ENCODE measurements around the gene S1PR1. TPM values are rescaled to one million over a fixed set of nuclear protein-coding genes. Genes with fewer than 3 reads are reported as not detected.

Gene S1PR1
- total RNA-seq, 1 experiment from 2014 or later, result 0.68 TPM

- BruUV-seq (replicated peaks), result no TSS peak
- Histone ChIP-seq H3K4me1 (replicated peaks; ENCODE audit: insufficient read depth) (peaks cover 20% of the 10 kb centered on the region), H4K20me1 (ENCODE audit: insufficient read depth) (no peaks in the 10 kb centered on the region), H3K36me3 (ENCODE audit: low read depth) (no peaks in the 10 kb centered on the region), H3F3A (ENCODE audit: insufficient read depth, low read depth) (peaks cover 12% of the 10 kb centered on the region; the same call in 1 of the 2 replicates), H3K9me2 (ENCODE audit: insufficient read depth) (no peaks in the 10 kb centered on the region), H3K4me3 (peak overlapping the region; percentile 77), H2AFZ (peak overlapping the region; percentile 95), H3K79me2 (ENCODE audit: low read depth) (no peaks in the 10 kb centered on the region), H3K9me3 (ENCODE audit: insufficient read depth, low read depth) (no peaks in the 10 kb centered on the region), H3K27ac (no peak overlapping the region), H3K27me3 (ENCODE audit: insufficient read depth, low read depth) (peaks cover 4% of the 10 kb centered on the region; the same call in 1 of the 2 replicates), H3K4me2 (peak overlapping the region; percentile 100)
- TF ChIP-seq CTCF (conservative IDR thresholded peaks at IDR 0.05), result no peak
- TF ChIP-seq EZH2 (IDR thresholded peaks at IDR 0.05; ENCODE audit: low read depth), result no peak
- POLR2A ChIA-PET (ENCODE audit: unreplicated experiment), result no interaction called here
- CTCF ChIA-PET, result interaction anchor here (0.7 kb wide), 1 partner anchor 134 kb away, joined by 4 read pairs; no protein-coding TSS in a partner anchor
- no peak for DNase-seq
- intact Hi-C loops (cut with micrococcal nuclease; ENCODE audit: unreplicated experiment), result loop anchor here (2.0 to 10.0 kb wide), 4 partner anchors 21 to 235 kb away; no protein-coding TSS in a partner anchor
These were observed 514 bp downstream of the S1PR1 start for GRCh38 chr1:101237229-101237837.

DNA sequence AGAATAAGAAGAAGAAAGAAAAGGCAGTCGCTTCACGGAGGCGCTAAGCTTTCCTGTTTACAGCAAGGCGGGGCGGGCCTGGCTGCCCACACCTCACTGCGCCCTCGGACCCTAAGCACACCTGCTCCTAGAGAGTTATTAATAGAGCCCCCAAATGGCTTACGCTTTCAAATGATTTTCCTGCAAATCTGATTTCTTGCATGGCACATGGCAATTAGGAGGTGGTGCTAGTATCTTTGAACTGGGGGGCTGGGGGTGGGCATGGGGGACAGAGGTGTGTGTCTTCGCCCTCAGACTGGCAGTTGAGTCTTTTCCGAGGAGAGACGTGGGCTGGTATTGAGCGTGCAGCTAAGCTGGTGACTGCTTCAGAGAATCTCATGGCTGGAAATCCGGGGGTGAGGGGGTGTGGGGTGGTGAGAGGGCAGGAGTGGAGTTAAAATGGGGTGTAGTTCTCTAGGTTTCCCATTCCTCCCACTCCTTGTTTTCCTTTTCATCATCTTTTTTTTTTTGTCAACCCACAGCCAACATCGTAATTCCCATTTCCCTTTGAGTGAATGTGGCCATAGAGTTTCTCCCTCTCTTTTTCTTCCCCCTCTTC lies 1.3 kb downstream of the S1PR1 start:
- TF ChIP-seq EZH2 (IDR thresholded peaks at IDR 0.05; ENCODE audit: low read depth), result no peak
- no peak for TF ChIP-seq CTCF (conservative IDR thresholded peaks at IDR 0.05)
- no TSS peak for BruUV-seq (replicated peaks)
- no peak overlapping the region for H3K27ac ChIP-seq
- H3K4me1 ChIP-seq (replicated peaks; ENCODE audit: insufficient read depth), result peaks cover 20% of the 10 kb centered on the region
- no peaks in the 10 kb centered on the region for H3K9me3 ChIP-seq (ENCODE audit: insufficient read depth, low read depth)
- ChIA-PET POLR2A (ENCODE audit: unreplicated experiment) (no interaction called here), CTCF (interaction anchor here (0.7 to 1.0 kb wide), 5 partner anchors 51 to 289 kb away, joined by 3 to 4 read pairs (median 3); no protein-coding TSS in a partner anchor)
- H3K79me2 ChIP-seq (ENCODE audit: low read depth), result no peaks in the 10 kb centered on the region
- no peak overlapping the region for H2AFZ ChIP-seq
- H3K9me2 ChIP-seq (ENCODE audit: insufficient read depth), result no peaks in the 10 kb centered on the region
- intact Hi-C loops (cut with micrococcal nuclease; ENCODE audit: unreplicated experiment), result loop anchor here (1.0 to 10.0 kb wide), 6 partner anchors 51 to 317 kb away; no protein-coding TSS in a partner anchor
- H3K36me3 ChIP-seq (ENCODE audit: low read depth), result no peaks in the 10 kb centered on the region
- no peak for DNase-seq
- peaks cover 12% of the 10 kb centered on the region; the same call in 1 of the 2 replicates for H3F3A ChIP-seq (ENCODE audit: insufficient read depth, low read depth)
- H3K4me2 ChIP-seq, result no peak overlapping the region
- no peaks in the 10 kb centered on the region for H4K20me1 ChIP-seq (ENCODE audit: insufficient read depth)
- no peak overlapping the region for H3K4me3 ChIP-seq
- peaks cover 4% of the 10 kb centered on the region; the same call in 1 of the 2 replicates for H3K27me3 ChIP-seq (ENCODE audit: insufficient read depth, low read depth)

GRCh38 chr1:101238681-101239094 lies 1.9 kb downstream of the S1PR1 start:
- CTCF ChIA-PET, result interaction anchor here (0.6 to 1.0 kb wide), 5 partner anchors 17 to 289 kb away, joined by 3 to 5 read pairs (median 3); no protein-coding TSS in a partner anchor
- POLR2A ChIA-PET (ENCODE audit: unreplicated experiment), result no interaction called here
- Histone ChIP-seq H3K79me2 (ENCODE audit: low read depth) (no peaks in the 10 kb centered on the region), H3K9me3 (ENCODE audit: insufficient read depth, low read depth) (no peaks in the 10 kb centered on the region), H3K9me2 (ENCODE audit: insufficient read depth) (no peaks in the 10 kb centered on the region), H3F3A (ENCODE audit: insufficient read depth, low read depth) (peaks cover 12% of the 10 kb centered on the region; the same call in 1 of the 2 replicates), H3K27ac (no peak overlapping the region), H3K4me3 (no peak overlapping the region), H3K27me3 (ENCODE audit: insufficient read depth, low read depth) (peaks cover 4% of the 10 kb centered on the region; the same call in 1 of the 2 replicates), H3K4me1 (replicated peaks; ENCODE audit: insufficient read depth) (peaks cover 20% of the 10 kb centered on the region), H2AFZ (no peak overlapping the region), H3K4me2 (no peak overlapping the region), H3K36me3 (ENCODE audit: low read depth) (no peaks in the 10 kb centered on the region), H4K20me1 (ENCODE audit: insufficient read depth) (no peaks in the 10 kb centered on the region)
- DNase-seq, result peak; percentile 61 to 81
- TF ChIP-seq CTCF (conservative IDR thresholded peaks at IDR 0.05), result peak; percentile 98
- TF ChIP-seq EZH2 (IDR thresholded peaks at IDR 0.05; ENCODE audit: low read depth), result no peak
- intact Hi-C loops (cut with micrococcal nuclease; ENCODE audit: unreplicated experiment), result loop anchor here (1.0 to 10.0 kb wide), 6 partner anchors 50 to 317 kb away; no protein-coding TSS in a partner anchor
- BruUV-seq (replicated peaks), result no TSS peak

All from PC-9 (cell line).